Activated naive CD4-positive, alpha-beta T cell treated with anti-CD3 and anti-CD28 coated beads for 36 hours (primary cell): Measurements from ENCODE around the gene LRRFIP1. TPM values are rescaled to one million over a fixed set of nuclear protein-coding genes. Genes with fewer than 3 reads are reported as not detected.
"Not testable (repeated sequence)": the region's sequence is repeated elsewhere in the genome, so short reads cannot be mapped to it uniquely, and the experiment has no call there.

Source experiments
- CTCF ChIA-PET: fragments of 350-600 bp; sonication (Branson Sonifier 250); formaldehyde crosslinking; loops from one replicate; lab custom pipeline; 2021; ENCODE audit warnings: antibody characterized with exemption; lab: Charles Lee
- DNase-seq: peaks from one replicate; pipeline ENCODE4 v3.0.0-alpha.2; 2020
- H3K27ac Mint-ChIP-seq: one replicate; pipeline ENCODE4 v1.8.0; 2021; ENCODE audit warnings: mild to moderate bottlenecking, mixed read lengths
- H3K27me3 Mint-ChIP-seq: one replicate; pipeline ENCODE4 v1.8.0; 2021; ENCODE audit warnings: low read depth, mixed read lengths
- H3K36me3 Mint-ChIP-seq: one replicate; pipeline ENCODE4 v1.8.0; 2021; ENCODE audit warnings: low read depth, mixed read lengths
- H3K4me1 Mint-ChIP-seq: one replicate; pipeline ENCODE4 v1.8.0; 2021; ENCODE audit warnings: low read depth, mixed read lengths
- H3K4me3 Mint-ChIP-seq: one replicate; pipeline ENCODE4 v1.8.0; 2021; ENCODE audit warnings: mild to moderate bottlenecking, moderate library complexity, mixed read lengths
- H3K9me3 Mint-ChIP-seq: one replicate; pipeline ENCODE4 v1.8.0; 2021; ENCODE audit warnings: mixed read lengths
- intact Hi-C: fragments of 100-400 bp; cut with micrococcal nuclease; formaldehyde crosslinking; loops from one replicate; pipeline ENCODE4 v1.15.1; 2023
- total RNA-seq, 2 experiments: library from RNA; stranded (reverse); gene quantifications; one replicate each; pipeline ENCODE4 v1.2.3, GENCODE V29; 2021

LRRFIP1 gene
- total RNA-seq, 2 experiments from 2014 or later, result 154 to 155 TPM

- peaks cover 9% of the 10 kb centered on the region for H3K4me1 Mint-ChIP-seq
- no peak overlapping the region for H3K27ac Mint-ChIP-seq
- no peaks in the 10 kb centered on the region for H3K27me3 Mint-ChIP-seq
- H3K36me3 Mint-ChIP-seq, result no peaks in the 10 kb centered on the region
- no peaks in the 10 kb centered on the region for H3K9me3 Mint-ChIP-seq
- DNase-seq, result no peak
- intact Hi-C loops, result no loop called here
- CTCF ChIA-PET, result no interaction called here
- H3K4me3 Mint-ChIP-seq, result no peak overlapping the region
Observed at GRCh38 chr2:237665713-237666143, 38.3 kb downstream of the LRRFIP1 start.

DNA sequence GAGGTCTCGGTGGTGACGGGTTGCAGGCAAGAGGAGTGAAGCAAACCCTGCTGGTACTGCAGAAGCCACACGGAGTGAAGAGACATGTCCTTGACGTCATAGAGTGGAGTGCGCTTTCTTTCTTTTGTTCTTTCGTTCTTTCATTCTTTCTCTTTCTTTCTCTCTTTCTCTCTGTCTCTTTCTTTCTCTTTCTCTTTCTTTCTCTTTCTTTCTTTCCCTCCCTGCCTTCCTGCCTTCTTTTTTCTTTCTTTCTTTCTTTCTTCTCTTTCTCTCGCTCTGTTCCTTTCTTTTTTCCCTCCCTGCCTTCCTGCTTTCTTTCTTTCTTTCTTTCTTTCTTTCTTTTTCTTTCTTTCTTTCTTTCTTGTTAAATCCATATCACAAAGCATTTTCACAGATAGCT, 39.2 kb downstream of the LRRFIP1 start:
- H3K4me3 Mint-ChIP-seq, result no peak overlapping the region
- H3K27me3 Mint-ChIP-seq, result no peaks in the 10 kb centered on the region
- no peaks in the 10 kb centered on the region for H3K36me3 Mint-ChIP-seq
- H3K4me1 Mint-ChIP-seq, result peaks cover 9% of the 10 kb centered on the region
- intact Hi-C loops, result no loop called here
- no peaks in the 10 kb centered on the region for H3K9me3 Mint-ChIP-seq
- CTCF ChIA-PET, result no interaction called here
- DNase-seq, result no peak
- no peak overlapping the region for H3K27ac Mint-ChIP-seq

DNA sequence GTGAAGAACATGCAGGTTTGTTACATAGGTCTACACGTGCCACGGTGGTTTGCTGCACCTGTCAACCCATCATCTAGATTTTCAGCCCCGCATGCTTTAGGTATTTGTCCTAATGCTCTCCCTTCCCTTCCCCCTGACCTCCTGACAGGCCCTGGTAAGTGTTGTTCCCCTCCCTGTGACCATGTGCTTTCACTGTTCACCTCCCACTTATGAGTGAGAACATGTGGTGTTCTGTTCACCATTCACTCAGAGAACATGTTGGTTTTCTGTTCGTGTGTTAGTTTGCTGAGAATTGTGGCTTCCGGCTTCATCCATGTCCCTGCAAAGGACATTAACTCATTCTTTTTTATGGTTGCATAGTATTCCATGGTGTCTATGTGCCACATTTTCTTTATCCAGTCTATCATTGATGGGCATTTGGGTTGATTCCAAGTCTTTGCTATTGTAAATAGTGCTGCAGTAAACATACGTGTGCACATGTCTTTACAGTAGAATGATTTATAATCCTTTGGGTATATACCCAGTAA, 39.7 kb downstream of the LRRFIP1 start:
- H3K9me3 Mint-ChIP-seq, H3K36me3 Mint-ChIP-seq, H3K4me3 Mint-ChIP-seq, H3K27ac Mint-ChIP-seq, CTCF ChIA-PET, H3K4me1 Mint-ChIP-seq, DNase-seq, H3K27me3 Mint-ChIP-seq, intact Hi-C loops: not testable (repeated sequence)

DNA sequence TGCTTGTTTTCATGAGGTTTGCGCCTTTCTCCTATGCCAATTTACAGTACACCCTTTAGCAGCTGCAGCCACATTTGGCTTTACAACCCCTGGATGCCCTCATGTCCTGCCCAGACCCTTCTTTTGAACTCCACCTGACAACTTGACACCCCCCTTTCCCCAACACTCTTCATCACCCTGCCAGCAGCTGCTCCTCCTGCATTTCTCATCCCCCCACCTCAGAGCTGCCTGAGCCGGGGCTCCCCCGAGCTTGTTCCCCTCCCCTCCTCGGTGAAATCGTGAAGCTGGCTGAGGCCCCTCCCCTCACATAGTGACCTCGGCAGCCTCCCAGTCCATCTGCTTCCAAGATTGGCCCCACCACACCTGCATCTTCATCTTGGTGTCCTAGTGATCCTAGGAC, 40.5 kb downstream of the LRRFIP1 start:
- intact Hi-C loops, result no loop called here
- DNase-seq, result no peak
- no peak overlapping the region for H3K27ac Mint-ChIP-seq
- H3K4me3 Mint-ChIP-seq, result no peak overlapping the region
- no peaks in the 10 kb centered on the region for H3K9me3 Mint-ChIP-seq
- CTCF ChIA-PET, result interaction anchor here (0.5 to 2.2 kb wide), 3 partner anchors 77 to 111 kb away, joined by 3 to 9 read pairs (median 3); no protein-coding TSS in a partner anchor
- no peaks in the 10 kb centered on the region for H3K27me3 Mint-ChIP-seq
- peaks cover 8% of the 10 kb centered on the region for H3K4me1 Mint-ChIP-seq
- H3K36me3 Mint-ChIP-seq, result no peaks in the 10 kb centered on the region

DNA sequence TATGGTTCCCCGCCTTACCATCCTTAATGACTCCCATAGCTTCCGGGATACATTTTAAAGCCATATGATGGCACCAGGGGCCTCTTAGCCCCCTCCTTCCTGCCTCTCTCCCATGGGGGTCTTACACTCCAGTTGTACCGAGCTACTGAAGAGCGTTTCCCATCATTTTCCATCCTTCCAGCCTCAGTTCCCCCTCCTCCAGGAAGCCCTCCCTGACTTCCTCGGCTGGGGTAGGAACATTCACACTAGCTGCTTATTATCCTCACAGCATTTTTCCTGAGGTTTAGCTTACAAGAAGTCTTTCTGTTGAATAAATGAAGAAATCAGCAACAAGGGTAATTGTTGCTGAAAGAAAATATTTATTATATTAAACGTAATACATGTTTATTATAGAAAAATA, 41.1 kb downstream of the LRRFIP1 start:
- Mint-ChIP-seq H3K9me3 (no peaks in the 10 kb centered on the region), H3K27me3 (no peaks in the 10 kb centered on the region), H3K4me3 (no peak overlapping the region), H3K27ac (no peak overlapping the region), H3K4me1 (peaks cover 11% of the 10 kb centered on the region), H3K36me3 (no peaks in the 10 kb centered on the region)
- no peak for DNase-seq
- intact Hi-C loops, result no loop called here
- CTCF ChIA-PET, result interaction anchor here (1.0 to 2.2 kb wide), 3 partner anchors 28 to 79 kb away, joined by 3 to 9 read pairs (median 3); no protein-coding TSS in a partner anchor

DNA sequence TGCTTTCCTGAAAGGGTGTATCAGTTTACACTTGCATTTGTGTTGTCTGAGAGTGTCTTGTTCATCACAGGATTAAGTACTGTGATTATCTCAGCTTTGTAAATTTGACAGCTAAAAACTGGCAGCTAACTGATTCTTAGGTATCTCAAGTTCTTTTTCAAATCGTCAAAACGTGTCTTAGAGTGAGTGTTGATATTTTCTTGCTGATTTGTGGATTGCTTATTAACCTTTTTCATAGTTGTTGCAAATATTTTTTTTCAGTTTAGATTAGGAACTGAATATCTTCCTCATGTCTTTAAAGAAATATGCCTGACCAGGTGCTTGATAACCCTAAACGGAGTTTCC, 41.9 kb downstream of the LRRFIP1 start:
- H3K4me3 Mint-ChIP-seq, result no peak overlapping the region
- H3K36me3 Mint-ChIP-seq, result no peaks in the 10 kb centered on the region
- no peaks in the 10 kb centered on the region for H3K9me3 Mint-ChIP-seq
- H3K27me3 Mint-ChIP-seq, result no peaks in the 10 kb centered on the region
- H3K4me1 Mint-ChIP-seq, result peaks cover 19% of the 10 kb centered on the region
- H3K27ac Mint-ChIP-seq, result no peak overlapping the region
- CTCF ChIA-PET, result interaction anchor here (0.7 to 2.2 kb wide), 5 partner anchors 27 to 109 kb away, joined by 3 to 9 read pairs (median 3); no protein-coding TSS in a partner anchor
- no peak for DNase-seq
- intact Hi-C loops, result no loop called here

DNA sequence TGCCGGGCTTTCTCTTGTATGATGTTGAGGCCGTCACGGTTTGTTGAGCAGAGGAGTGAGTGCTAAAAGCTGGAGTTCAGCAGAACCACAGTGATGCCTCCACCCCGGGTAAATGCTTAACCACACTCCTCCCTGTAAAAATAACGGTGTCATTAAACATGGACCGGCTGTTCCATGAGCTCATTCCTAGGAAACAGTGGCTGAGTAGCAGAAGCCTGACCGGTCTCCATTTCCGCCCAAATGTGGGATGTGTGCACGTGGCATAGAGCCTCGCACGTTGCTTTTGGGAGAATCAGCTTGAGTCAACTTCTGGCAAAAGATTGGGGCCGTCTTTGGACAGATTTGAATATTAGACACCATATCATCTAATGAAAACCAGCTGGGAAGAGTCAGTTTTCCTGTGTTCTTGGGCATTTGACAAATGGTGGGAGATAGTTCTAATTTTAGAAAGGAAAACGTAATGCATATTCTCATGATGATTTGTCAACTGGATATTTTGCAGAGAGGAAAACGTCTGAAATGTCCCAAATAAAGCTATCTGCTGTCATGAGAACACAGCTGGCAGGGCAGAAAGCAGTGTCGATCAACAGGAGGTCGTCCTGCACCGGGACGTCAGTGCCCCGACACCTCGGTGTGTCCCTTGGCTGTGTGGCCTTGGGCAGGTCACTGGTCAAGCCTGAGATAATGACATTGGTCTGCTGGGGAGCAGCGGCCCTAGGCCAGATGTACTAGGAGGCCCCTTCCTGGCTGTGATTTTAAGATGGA, 42.4 kb downstream of the LRRFIP1 start:
- no peak overlapping the region for H3K4me3 Mint-ChIP-seq
- CTCF ChIA-PET, result interaction anchor here (0.6 to 2.2 kb wide), 6 partner anchors 38 to 109 kb away, joined by 3 to 9 read pairs (median 4); no protein-coding TSS in a partner anchor
- no peaks in the 10 kb centered on the region for H3K36me3 Mint-ChIP-seq

DNA sequence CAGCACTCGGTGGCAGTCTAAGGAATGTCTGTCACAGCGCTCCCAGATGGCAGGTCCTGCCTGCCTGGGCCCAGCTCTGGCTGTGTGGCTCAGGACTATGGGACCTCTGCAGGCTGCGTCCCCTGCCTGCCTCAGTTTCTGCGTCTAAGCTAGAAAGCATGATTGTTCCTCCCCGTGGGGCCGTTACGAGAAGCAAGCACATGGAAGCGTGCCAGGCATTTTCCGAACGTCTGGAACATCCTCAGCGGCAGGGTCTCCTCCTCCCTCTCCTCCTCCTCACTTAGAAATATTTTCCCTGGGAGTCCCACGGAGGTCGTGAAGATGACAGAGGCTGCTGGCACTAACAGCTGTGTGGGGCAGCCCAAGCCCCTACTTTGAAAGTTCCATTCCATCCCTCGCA, 43.3 kb downstream of the LRRFIP1 start:
- Mint-ChIP-seq H3K4me3 (no peak overlapping the region), H3K4me1 (peaks cover 33% of the 10 kb centered on the region), H3K27ac (no peak overlapping the region), H3K36me3 (no peaks in the 10 kb centered on the region), H3K27me3 (no peaks in the 10 kb centered on the region), H3K9me3 (no peaks in the 10 kb centered on the region)
- CTCF ChIA-PET, result interaction anchor here (1.1 to 9.2 kb wide), 5 partner anchors 22 to 158 kb away, joined by 3 to 142 read pairs (median 4); no protein-coding TSS in a partner anchor
- intact Hi-C loops, result loop anchor here (5.0 kb wide), 3 partner anchors 147 to 617 kb away; partner anchors contain the start of genes PER2 and UBE2F
- DNase-seq, result no peak

More for the DNA sequence above, 42.4 kb downstream of the LRRFIP1 start:
- intact Hi-C loops, result loop anchor here (5.0 kb wide), 3 partner anchors 147 to 617 kb away; partner anchors contain the start of genes PER2 and UBE2F
- no peak for DNase-seq
- H3K9me3 Mint-ChIP-seq, result no peaks in the 10 kb centered on the region
- H3K27ac Mint-ChIP-seq, result no peak overlapping the region
- H3K4me1 Mint-ChIP-seq, result peaks cover 24% of the 10 kb centered on the region
- no peaks in the 10 kb centered on the region for H3K27me3 Mint-ChIP-seq

DNA sequence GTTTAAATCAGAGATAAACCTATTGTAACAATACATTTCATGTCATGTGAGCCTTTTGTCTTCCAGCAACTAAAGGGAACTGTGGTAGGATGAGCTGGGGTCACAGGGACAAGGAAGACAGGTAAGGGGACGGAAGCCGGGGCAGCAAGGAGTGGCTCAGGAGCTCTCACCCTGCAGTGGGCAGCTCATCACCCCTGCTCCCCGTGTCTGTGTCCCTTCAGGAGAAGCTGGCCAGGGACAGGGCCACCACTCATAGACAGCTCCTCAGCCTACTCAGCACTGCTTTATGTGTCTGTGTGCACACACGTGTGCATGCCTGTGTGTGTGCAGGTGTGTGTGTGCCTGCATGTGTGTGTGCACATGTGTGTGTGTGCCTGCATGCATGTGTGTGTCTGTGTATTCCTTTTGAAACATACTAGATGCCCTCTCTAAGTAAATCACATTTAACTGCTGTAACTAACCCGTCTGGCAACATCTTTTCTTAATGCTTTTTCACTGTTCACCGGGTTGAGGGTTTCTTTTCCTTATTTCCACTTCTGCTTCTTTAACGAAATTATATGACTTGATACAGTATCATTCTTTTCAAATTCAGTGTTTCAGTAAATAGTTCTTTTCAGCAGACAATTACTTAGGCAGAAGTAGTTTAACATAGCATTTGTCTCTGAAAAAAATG, 44.2 kb downstream of the LRRFIP1 start:
- Mint-ChIP-seq H3K9me3 (no peaks in the 10 kb centered on the region), H3K4me3 (no peak overlapping the region), H3K27me3 (no peaks in the 10 kb centered on the region), H3K4me1 (peaks cover 38% of the 10 kb centered on the region), H3K36me3 (no peaks in the 10 kb centered on the region), H3K27ac (no peak overlapping the region)
- DNase-seq, result no peak
- intact Hi-C loops, result loop anchor here (2.0 to 5.0 kb wide), 5 partner anchors 69 to 616 kb away; partner anchors contain the start of genes PER2, SCLY and UBE2F
- CTCF ChIA-PET, result interaction anchor here (0.9 to 9.2 kb wide), 14 partner anchors 9 to 159 kb away, joined by 3 to 146 read pairs (median 6); no protein-coding TSS in a partner anchor

DNA sequence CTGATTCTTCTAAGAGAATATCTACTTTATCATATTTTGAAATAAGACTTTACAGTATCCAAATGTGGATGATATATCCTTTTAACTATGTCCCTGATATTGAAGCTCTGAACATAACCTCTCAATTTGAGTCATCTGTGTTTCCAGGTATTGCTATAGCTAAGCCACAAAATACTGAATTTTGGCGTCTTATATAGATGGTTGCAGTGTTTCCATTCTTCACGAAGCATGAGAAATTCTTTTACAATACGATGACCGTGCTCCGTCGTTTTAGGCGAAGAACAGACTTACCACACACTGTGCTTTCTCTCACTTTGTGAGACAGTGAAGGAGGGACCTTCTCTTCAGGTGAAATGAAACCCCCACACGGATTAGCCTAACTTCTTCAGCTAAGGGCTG, 45.3 kb downstream of the LRRFIP1 start:
- peaks cover 45% of the 10 kb centered on the region for H3K4me1 Mint-ChIP-seq
- no peaks in the 10 kb centered on the region for H3K9me3 Mint-ChIP-seq
- peak overlapping the region; percentile 92 for H3K27ac Mint-ChIP-seq
- intact Hi-C loops, result loop anchor here (1.0 to 5.0 kb wide), 11 partner anchors 21 to 615 kb away; partner anchors contain the start of genes PER2, SCLY and UBE2F
- H3K36me3 Mint-ChIP-seq, result no peaks in the 10 kb centered on the region
- peak; percentile 34 for DNase-seq
- CTCF ChIA-PET, result interaction anchor here (0.7 to 9.2 kb wide), 24 partner anchors 9 to 1101 kb away, joined by 3 to 146 read pairs (median 5); no protein-coding TSS in a partner anchor
- no peaks in the 10 kb centered on the region for H3K27me3 Mint-ChIP-seq
- H3K4me3 Mint-ChIP-seq, result peak overlapping the region; percentile 7

- CTCF ChIA-PET, result interaction anchor here (0.6 to 9.2 kb wide), 29 partner anchors 9 to 1101 kb away, joined by 3 to 146 read pairs (median 5); no protein-coding TSS in a partner anchor
- intact Hi-C loops, result loop anchor here (1.0 to 5.0 kb wide), 11 partner anchors 20 to 614 kb away; partner anchors contain the start of genes PER2, SCLY and UBE2F
- Mint-ChIP-seq H3K4me3 (peak overlapping the region; percentile 83), H3K36me3 (no peaks in the 10 kb centered on the region), H3K27me3 (no peaks in the 10 kb centered on the region), H3K27ac (peak overlapping the region; percentile 92), H3K4me1 (peaks cover 45% of the 10 kb centered on the region), H3K9me3 (no peaks in the 10 kb centered on the region)
- DNase-seq, result peak; percentile 94
Observed at GRCh38 chr2:237673130-237674001, 46.0 kb downstream of the LRRFIP1 start.
